H1 (cell line): Measurements from ENCODE around the gene KMT2E. TPM values are rescaled to one million over a fixed set of nuclear protein-coding genes. Genes with fewer than 3 reads are reported as not detected.

Experiments used
- CEBPB ChIP-seq: IDR thresholded peaks from 2 replicates; pipeline ENCODE4 v1.6.1; 2012; ENCODE audit warnings: low read depth, low read length
- NRF1 ChIP-seq: IDR thresholded peaks from 2 replicates; pipeline ENCODE4 v1.6.1; 2011; ENCODE audit warnings: mild to moderate bottlenecking, low read depth, low read length, improper control_type of control experiment
- POLR2A ChIP-seq, 2 experiments: IDR thresholded peaks; 1 replicate in 1 of 2; 2 replicates in 1 of 2; pipeline ENCODE4 v1.6.1; 2011; ENCODE audit warnings: low read depth in 2 of 2, low read length in 2 of 2, mild to moderate bottlenecking in 2 of 2; ENCODE audit errors: control extremely low read depth in 1 of 2
- TAF7 ChIP-seq: optimal IDR thresholded peaks from 2 replicates; pipeline ENCODE3; 2011; ENCODE audit warnings: low read depth, mild to moderate bottlenecking, inconsistent platforms, low read length, moderate library complexity, borderline replicate concordance
- polyA plus RNA-seq, 7 experiments: library from polyadenylated mRNA; depleted of rRNA in 3 of 7; stranded (reverse) in 5 of 7; unstranded in 2 of 7; fragments of >200 nt in 5 of 7; fragments of 200-250 nt in 2 of 7; gene quantifications; 1 replicate in 5 of 7; 2 replicates in 1 of 7; 4 replicates in 1 of 7; pipeline versions ENCODE4 v1.2.1 to v1.2.3, GENCODE V29; 2011 to 2013; ENCODE audit warnings: missing spikeins in 2 of 7, mixed read lengths in 2 of 7
- total RNA-seq: library from RNA; stranded (reverse); fragmentation: NEBNext Ultra II Directional; extraction: Animal tissue kit (Norgen Biotek cat#: 25700); gene quantifications from 2 replicates; pipeline ENCODE4 v1.2.1, GENCODE V29; 2021

Gene KMT2E
- total and polyA plus RNA-seq, 2 of the 8 experiments (the other 6 are each of a cell fraction or from before 2014, with no cell fraction given): 10.9 to 45.0 TPM

DNA sequence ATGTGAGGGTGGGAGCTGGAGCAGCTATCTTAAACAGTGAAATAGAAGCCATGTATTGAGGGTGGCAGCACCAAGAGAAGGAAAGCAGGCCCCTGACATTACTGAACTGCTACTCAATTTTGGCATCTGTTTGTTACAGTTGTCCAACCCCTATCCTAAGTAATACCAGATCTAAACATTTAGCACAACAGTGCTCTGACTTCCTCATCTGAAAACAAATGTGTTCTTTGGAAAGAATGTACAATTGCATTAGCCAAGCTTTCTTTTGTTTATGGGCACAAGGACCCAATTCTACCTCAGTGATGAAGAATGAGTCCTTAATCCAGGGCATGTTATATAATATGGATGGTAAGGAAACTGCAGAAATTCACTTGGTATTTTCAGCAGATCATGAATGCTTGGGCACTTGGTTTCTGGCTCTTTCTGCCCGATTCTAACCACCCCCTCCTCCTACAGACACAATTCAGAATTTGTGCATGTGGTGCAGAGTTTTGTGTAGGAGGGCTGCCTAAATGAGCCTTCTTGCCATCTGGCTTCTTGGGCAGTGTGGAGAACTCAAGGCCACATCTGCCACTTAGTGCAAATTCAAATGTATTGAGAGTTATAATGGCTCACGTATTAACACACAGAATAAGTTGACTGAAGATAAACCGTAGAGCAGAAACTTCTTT is 36.9 kb upstream of the KMT2E start (continued):
- TF ChIP-seq TAF7 (no peak), CEBPB (no peak), NRF1 (no peak), POLR2A (IDR thresholded peaks at IDR 0.05; ENCODE audit: control extremely low read depth in 1 of 2, low read depth in 2 of 2, low read length in 2 of 2) (no peak)
